Mammary epithelial cell (primary cell): Measurements from ENCODE around the gene FBXO38.

Experiments
- CTCF ChIP-seq, 2 donors: IDR thresholded peaks in 1 of 2; conservative IDR thresholded peaks in 1 of 2; 2 replicates each; pipeline ENCODE4 v1.5.1; 2011 to 2012; ENCODE audit warnings: inconsistent platforms in 2 of 2, low read length in 2 of 2, mild to moderate bottlenecking in 2 of 2, control low read depth in 1 of 2, low read depth in 1 of 2; ENCODE audit not compliant: insufficient read depth in 1 of 2; ENCODE audit errors: extremely low read depth in 1 of 2
- EZH2 ChIP-seq: IDR thresholded peaks from 2 replicates; pipeline ENCODE4 v1.6.1; 2012; ENCODE audit warnings: low read length, inconsistent platforms, borderline replicate concordance

GRCh38 chr5:148436029-148436428, 52.3 kb downstream of the FBXO38 start:
- TF ChIP-seq CTCF (conservative IDR thresholded peaks at IDR 0.05 in 1 of 2, IDR thresholded peaks at IDR 0.05 in 1 of 2; ENCODE audit: extremely low read depth in 1 of 2, insufficient read depth in 1 of 2, low read depth in 1 of 2, low read length in 2 of 2) (no peak), EZH2 (no peak)
